Nephron progenitor cell (in vitro differentiated cells): ENCODE data around the gene TRIM17.

Experiments used
- DNase-seq: peaks from one replicate; pipeline ENCODE4 v3.0.0; 2021
- H3K27ac Mint-ChIP-seq: 2 replicates; pipeline ENCODE4 v1.8.0; 2021; ENCODE audit warnings: mild to moderate bottlenecking, moderate library complexity, mixed read lengths
- H3K27me3 Mint-ChIP-seq: 2 replicates; pipeline ENCODE4 v1.8.0; 2021; ENCODE audit warnings: mild to moderate bottlenecking, low read depth, mixed read lengths; ENCODE audit not compliant: poor library complexity
- H3K36me3 Mint-ChIP-seq: 2 replicates; pipeline ENCODE4 v1.8.0; 2021; ENCODE audit warnings: low read depth, mixed read lengths
- H3K4me1 Mint-ChIP-seq: 2 replicates; pipeline ENCODE4 v1.8.0; 2021; ENCODE audit warnings: mixed read lengths
- H3K4me3 Mint-ChIP-seq: 2 replicates; pipeline ENCODE4 v1.8.0; 2021; ENCODE audit warnings: mild to moderate bottlenecking, moderate library complexity, mixed read lengths
- H3K9me3 Mint-ChIP-seq: 2 replicates; pipeline ENCODE4 v1.8.0; 2021; ENCODE audit warnings: mild to moderate bottlenecking, moderate library complexity, mixed read lengths
- TF ChIP-seq, protein P1 (sequence below): fragments of 200-600 bp; sonication (generic); IDR thresholded peaks from 2 replicates; pipeline ENCODE4 v1.5.0; 2021; ENCODE audit warnings: antibody characterized with exemption

TRIM17 gene

DNA sequence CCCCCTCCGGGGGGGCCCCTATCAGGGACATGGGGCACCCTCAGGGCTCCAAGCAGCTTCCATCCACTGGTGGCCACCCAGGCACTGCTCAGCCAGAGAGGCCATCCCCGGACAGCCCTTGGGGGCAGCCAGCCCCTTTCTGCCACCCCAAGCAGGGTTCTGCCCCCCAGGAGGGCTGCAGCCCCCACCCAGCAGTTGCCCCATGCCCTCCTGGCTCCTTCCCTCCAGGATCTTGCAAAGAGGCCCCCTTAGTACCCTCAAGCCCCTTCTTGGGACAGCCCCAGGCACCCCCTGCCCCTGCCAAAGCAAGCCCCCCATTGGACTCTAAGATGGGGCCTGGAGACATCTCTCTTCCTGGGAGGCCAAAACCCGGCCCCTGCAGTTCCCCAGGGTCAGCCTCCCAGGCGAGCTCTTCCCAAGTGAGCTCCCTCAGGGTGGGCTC, 44.9 kb downstream of the TRIM17 start:
- TF ChIP-seq, protein P1, sequence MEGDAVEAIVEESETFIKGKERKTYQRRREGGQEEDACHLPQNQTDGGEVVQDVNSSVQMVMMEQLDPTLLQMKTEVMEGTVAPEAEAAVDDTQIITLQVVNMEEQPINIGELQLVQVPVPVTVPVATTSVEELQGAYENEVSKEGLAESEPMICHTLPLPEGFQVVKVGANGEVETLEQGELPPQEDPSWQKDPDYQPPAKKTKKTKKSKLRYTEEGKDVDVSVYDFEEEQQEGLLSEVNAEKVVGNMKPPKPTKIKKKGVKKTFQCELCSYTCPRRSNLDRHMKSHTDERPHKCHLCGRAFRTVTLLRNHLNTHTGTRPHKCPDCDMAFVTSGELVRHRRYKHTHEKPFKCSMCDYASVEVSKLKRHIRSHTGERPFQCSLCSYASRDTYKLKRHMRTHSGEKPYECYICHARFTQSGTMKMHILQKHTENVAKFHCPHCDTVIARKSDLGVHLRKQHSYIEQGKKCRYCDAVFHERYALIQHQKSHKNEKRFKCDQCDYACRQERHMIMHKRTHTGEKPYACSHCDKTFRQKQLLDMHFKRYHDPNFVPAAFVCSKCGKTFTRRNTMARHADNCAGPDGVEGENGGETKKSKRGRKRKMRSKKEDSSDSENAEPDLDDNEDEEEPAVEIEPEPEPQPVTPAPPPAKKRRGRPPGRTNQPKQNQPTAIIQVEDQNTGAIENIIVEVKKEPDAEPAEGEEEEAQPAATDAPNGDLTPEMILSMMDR: no peak
- no peak overlapping the region for H3K27ac Mint-ChIP-seq
- H3K4me1 Mint-ChIP-seq: peaks cover 8% of the 10 kb centered on the region
- DNase-seq: no peak
- H3K4me3 Mint-ChIP-seq: no peak overlapping the region
- peaks cover 5% of the 10 kb centered on the region for H3K36me3 Mint-ChIP-seq
- peaks cover 4% of the 10 kb centered on the region for H3K27me3 Mint-ChIP-seq
- H3K9me3 Mint-ChIP-seq: no peaks in the 10 kb centered on the region

DNA sequence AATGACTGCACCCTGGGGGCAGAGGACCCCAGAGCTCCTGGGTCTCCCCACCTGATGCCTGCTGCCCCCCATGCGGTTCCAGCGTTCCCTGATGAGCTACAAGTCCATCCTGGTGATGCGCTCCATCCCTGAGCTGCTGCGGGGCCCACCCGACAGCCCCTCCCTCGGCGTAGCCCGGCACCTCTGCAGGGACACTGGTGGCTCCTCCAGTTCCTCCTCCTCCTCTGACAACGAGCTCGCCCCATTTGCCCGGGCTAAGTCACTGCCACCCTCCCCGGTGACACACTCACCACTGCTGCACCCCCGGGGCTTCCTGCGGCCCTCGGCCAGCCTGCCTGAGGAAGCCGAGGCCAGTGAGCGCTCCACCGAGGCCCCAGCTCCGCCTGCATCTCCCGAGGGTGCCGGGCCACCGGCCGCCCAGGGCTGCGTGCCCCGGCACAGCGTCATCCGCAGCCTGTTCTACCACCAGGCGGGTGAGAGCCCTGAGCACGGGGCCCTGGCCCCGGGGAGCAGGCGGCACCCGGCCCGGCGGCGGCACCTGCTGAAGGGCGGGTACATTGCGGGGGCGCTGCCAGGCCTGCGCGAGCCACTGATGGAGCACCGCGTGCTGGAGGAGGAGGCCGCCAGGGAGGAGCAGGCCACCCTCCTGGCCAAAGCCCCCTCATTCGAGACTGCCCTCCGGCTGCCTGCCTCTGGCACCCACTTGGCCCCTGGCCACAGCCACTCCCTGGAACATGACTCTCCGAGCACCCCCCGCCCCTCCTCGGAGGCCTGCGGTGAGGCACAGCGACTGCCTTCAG, 45.5 kb downstream of the TRIM17 start:
- H3K4me3 Mint-ChIP-seq: no peak overlapping the region
- peaks cover 8% of the 10 kb centered on the region for H3K4me1 Mint-ChIP-seq
- no peak for DNase-seq
- peaks cover under 1% of the 10 kb centered on the region for H3K27me3 Mint-ChIP-seq
- TF ChIP-seq, protein P1: no peak
- no peaks in the 10 kb centered on the region for H3K9me3 Mint-ChIP-seq
- H3K36me3 Mint-ChIP-seq: peaks cover 2% of the 10 kb centered on the region
- H3K27ac Mint-ChIP-seq: no peak overlapping the region

DNA sequence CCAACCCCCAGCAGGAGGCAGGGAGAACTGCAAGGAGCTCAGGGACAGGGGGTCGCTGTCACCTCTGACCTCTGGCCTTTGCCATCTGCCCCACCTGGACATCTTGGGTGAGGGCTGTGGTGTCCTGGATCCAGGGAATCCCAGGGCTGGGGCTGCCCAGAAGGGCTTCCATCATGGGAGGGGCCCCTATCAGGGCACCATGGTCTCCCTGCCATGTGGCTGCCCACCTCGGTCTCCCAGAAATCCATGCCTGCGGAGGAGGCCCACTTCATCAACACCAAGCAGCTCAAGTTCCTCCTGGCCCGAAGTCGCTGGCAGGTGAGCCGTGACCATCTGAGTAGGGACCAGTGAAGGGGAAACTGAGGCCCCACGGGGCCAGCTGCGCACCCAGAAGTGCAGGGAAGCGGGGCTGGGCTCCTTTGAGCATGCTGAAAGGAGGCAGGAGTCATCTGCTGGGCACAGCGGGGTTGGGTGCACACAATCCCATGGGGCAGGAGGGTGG, 46.2 kb downstream of the TRIM17 start:
- TF ChIP-seq, protein P1: no peak
- H3K4me1 Mint-ChIP-seq: peaks cover 8% of the 10 kb centered on the region
- no peak overlapping the region for H3K4me3 Mint-ChIP-seq
- no peak for DNase-seq
- no peak overlapping the region for H3K27ac Mint-ChIP-seq
- no peaks in the 10 kb centered on the region for H3K27me3 Mint-ChIP-seq
- no peaks in the 10 kb centered on the region for H3K36me3 Mint-ChIP-seq
- no peaks in the 10 kb centered on the region for H3K9me3 Mint-ChIP-seq

DNA sequence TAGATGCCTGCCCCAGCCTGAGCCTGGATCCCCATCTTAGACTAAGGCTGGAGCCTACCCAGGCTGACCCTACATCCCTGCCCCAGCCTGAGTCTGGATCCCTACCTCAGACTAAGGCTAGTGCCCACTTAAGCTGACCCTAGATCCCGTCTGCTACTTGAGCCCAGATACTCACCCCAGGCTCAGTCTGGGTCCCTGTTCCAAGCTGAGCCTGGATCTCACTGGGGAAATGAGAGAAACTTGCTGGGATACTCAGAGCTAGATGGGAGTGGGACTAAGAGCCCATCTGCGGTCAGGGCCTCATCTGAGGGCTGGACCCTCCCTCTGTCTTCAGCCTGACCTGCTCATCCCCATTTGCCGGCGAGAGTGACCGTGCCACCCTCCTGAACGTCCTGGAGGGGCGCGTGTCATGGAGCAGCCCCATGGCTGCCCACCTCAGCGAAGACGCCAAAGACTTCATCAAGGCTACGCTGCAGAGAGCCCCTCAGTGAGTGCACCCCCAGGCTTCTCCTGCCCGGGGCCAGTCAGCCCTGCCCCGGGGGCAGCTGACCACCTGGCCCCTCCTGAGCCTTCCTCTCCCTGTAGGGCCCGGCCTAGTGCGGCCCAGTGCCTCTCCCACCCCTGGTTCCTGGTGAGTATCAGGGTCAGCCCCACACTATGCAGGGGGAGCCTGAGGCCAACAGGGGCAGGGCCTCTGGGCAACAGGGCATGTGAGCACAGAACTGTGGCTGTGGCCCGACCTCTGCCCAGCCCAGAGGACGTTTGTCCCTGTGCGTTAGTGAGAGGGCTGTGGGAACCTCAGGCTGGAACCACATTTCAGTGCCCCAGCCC, 46.8 kb downstream of the TRIM17 start:
- Mint-ChIP-seq H3K27ac (no peak overlapping the region), H3K9me3 (no peaks in the 10 kb centered on the region), H3K36me3 (no peaks in the 10 kb centered on the region)

DNA sequence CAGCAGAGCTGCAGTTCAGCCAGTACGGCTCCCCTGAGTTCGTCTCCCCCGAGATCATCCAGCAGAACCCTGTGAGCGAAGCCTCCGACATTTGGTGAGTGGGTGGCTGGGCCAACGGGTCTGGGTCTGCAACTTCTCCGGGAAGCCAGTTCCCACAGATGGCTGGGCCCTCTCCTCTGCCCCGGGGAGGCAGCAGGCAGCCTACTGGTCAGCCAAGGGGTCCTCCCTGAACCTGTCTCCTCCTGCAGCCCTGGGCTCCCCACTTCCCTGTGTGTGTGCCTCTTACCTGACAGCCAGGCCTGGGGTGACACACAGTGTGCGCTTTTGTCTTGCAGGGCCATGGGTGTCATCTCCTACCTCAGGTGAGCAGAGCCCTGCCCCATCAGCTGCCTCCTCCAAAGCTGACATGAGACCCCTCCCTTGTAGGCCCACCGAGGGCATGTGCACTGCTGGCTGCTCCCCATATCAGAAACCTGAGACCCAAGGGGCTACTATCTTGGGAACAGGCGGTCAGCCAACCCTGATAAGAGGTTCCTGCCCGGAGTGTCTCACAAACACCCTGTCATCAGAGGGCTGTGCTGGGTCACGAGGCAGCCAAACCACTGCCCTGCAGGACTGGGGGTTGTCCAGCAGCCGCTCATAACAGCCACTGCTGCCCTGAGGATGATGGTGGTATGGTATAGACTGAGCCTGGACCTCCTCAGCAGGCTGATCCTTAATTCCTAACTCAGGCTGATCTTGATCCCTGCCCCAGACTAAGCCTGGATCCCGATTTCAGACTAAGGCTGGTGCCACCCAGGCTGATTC, 47.7 kb downstream of the TRIM17 start:
- Mint-ChIP-seq H3K4me3 (no peak overlapping the region), H3K27ac (no peak overlapping the region), H3K9me3 (no peaks in the 10 kb centered on the region)

More for the DNA sequence above, 46.8 kb downstream of the TRIM17 start:
- Mint-ChIP-seq H3K4me1 (peaks cover 8% of the 10 kb centered on the region), H3K27me3 (no peaks in the 10 kb centered on the region), H3K4me3 (no peak overlapping the region)
- DNase-seq: no peak
- TF ChIP-seq, protein P1: no peak

More for the DNA sequence above, 47.7 kb downstream of the TRIM17 start:
- no peak for DNase-seq
- Mint-ChIP-seq H3K4me1 (peaks cover 8% of the 10 kb centered on the region), H3K27me3 (no peaks in the 10 kb centered on the region), H3K36me3 (no peaks in the 10 kb centered on the region)
- TF ChIP-seq, protein P1: no peak
